DND-41 (cell line): Measurements from ENCODE around the gene GYPC.

Source experiments
- CTCF ChIP-seq: IDR thresholded peaks from 2 replicates; pipeline ENCODE4 v1.5.1; 2012; ENCODE audit warnings: borderline replicate concordance, low read length, moderate library complexity, mild to moderate bottlenecking; ENCODE audit not compliant: poor library complexity, severe bottlenecking; ENCODE audit errors: extremely low read depth
- EZH2 ChIP-seq: IDR thresholded peaks from 3 replicates; pipeline ENCODE4 v1.6.1; 2012; ENCODE audit warnings: borderline replicate concordance, low read depth, mild to moderate bottlenecking, moderate library complexity, low read length, inconsistent platforms; ENCODE audit not compliant: severe bottlenecking

- no peak for TF ChIP-seq CTCF
- TF ChIP-seq EZH2, result no peak
These were observed 28.3 kb upstream of the GYPC start for GRCh38 chr2:126627643-126628042.
